Esophagus (tissue), 2 donors: ENCODE results near the gene CBFA2T2. TPM values are rescaled to one million over a fixed set of nuclear protein-coding genes. Genes with fewer than 3 reads are reported as not detected.

Experiments
- H3K27ac ChIP-seq, 2 donors: one replicate each; pipeline ENCODE4 v1.5.1; 2013; ENCODE audit warnings: low read depth in 2 of 2, mild to moderate bottlenecking in 2 of 2, inconsistent platforms in 1 of 2, low read length in 1 of 2, moderate library complexity in 1 of 2
- H3K27me3 ChIP-seq, 2 donors: one replicate each; pipeline ENCODE4 v1.6.1; 2013; ENCODE audit warnings: low read length in 2 of 2, control low read depth in 1 of 2, mild to moderate bottlenecking in 1 of 2; ENCODE audit not compliant: insufficient read depth in 2 of 2, control insufficient read depth in 1 of 2
- H3K36me3 ChIP-seq, 2 donors: one replicate each; pipeline ENCODE4 v1.6.1; 2013; ENCODE audit warnings: low read length in 1 of 2; ENCODE audit not compliant: control insufficient read depth in 2 of 2, insufficient read depth in 2 of 2
- H3K4me1 ChIP-seq, 2 donors: one replicate each; pipeline ENCODE4 v1.6.1; 2013; ENCODE audit warnings: low read length in 1 of 2; ENCODE audit not compliant: control insufficient read depth in 2 of 2, insufficient read depth in 2 of 2
- H3K4me3 ChIP-seq, 2 donors: one replicate each; pipeline ENCODE4 v1.5.1; 2013; ENCODE audit warnings: low read length in 2 of 2, mild to moderate bottlenecking in 2 of 2, low read depth in 1 of 2, moderate library complexity in 1 of 2
- H3K9me3 ChIP-seq, 2 donors: one replicate each; pipeline ENCODE4 v1.6.1; 2013; ENCODE audit warnings: mild to moderate bottlenecking in 2 of 2, low read depth in 1 of 2, low read length in 1 of 2, moderate library complexity in 1 of 2; ENCODE audit not compliant: control insufficient read depth in 2 of 2, insufficient read depth in 1 of 2
- WGBS, 2 donors: extraction: QIAGEN DNeasy Blood & Tissue Kit; methylation state at CpG; one replicate each; pipeline ENCODE4 v1.1.7; 2013; 5-methylcytosine and 5-hydroxymethylcytosine counted together
- polyA plus RNA-seq, 2 donors: library from polyadenylated mRNA; stranded (reverse); fragments of 200-250 nt; gene quantifications; one replicate each; pipeline ENCODE4 v1.2.3, GENCODE V29; 2013
- donor health status: healthy with polysubstance abuse.
- donor health status: Bipolar disorder and iron deficiency.

Gene CBFA2T2
- polyA plus RNA-seq, 2 donors, result 4.7 to 8.5 TPM

DNA sequence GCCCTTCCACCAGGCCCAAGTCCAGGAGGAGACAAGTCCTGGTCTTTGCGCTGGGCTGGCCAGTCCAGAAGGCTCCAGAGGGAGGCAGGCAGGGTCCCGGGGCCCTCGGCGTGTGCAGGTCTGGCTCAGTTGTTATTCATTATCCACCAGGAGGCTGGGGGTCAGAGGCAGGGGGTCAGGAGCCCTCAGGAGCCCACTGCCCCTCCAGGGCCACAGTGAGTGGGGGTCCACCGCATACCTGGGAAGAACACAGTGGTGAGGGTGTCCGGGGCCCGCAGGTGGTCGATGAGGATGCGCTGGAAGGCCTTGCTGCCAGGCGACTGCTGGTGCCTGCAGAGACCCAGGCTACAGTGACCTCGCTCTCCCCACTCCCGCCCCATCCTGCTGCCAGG, 167.8 kb downstream of the CBFA2T2 start:
- no peak overlapping the region for H3K27ac ChIP-seq
- H3K4me3 ChIP-seq, result no peak overlapping the region

GRCh38 chr20:33658510-33658909, 168.6 kb downstream of the CBFA2T2 start:
- H3K9me3 ChIP-seq, result no peaks in the 10 kb centered on the region
- H3K27me3 ChIP-seq, result no peaks in the 10 kb centered on the region
- H3K27ac ChIP-seq, result no peak overlapping the region
- WGBS, 2 donors, result 93 to 95% methylated on average over 8 of the region's 8 CpGs
- H3K4me3 ChIP-seq, result no peak overlapping the region
- H3K4me1 ChIP-seq, result peaks cover 1 to 19% of the 10 kb centered on the region in 2 donors
- H3K36me3 ChIP-seq, result peaks cover 4 to 15% of the 10 kb centered on the region in 2 donors

More for the DNA sequence above, 167.8 kb downstream of the CBFA2T2 start:
- Histone ChIP-seq H3K27me3 (no peaks in the 10 kb centered on the region), H3K9me3 (no peaks in the 10 kb centered on the region), H3K36me3 (peaks cover 4 to 15% of the 10 kb centered on the region in 2 donors), H3K4me1 (peaks cover 6 to 18% of the 10 kb centered on the region in 2 donors)
- 93 to 96% methylated on average over 12 of the region's 12 CpGs for WGBS, 2 donors

DNA sequence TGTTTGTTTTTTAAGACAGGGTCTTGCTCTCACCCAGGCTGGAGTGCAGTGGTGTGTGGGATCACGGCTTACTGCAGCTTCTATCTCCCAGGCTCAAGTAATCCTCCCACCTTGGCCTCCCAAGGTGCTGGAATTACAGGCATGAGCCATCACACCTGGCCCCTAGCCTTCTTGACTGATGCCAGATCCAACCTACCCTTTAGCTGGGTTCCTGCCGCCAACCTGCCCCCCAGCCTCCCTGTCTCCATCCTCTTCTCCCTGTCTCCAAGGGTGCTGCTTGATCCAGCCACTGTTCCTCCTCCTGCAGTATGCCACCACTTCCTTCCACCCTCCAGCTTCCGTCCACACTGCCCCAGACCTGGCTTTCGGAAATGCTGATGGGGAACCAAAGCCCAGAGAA, 169.0 kb downstream of the CBFA2T2 start:
- H3K27ac ChIP-seq, result no peak overlapping the region
- H3K27me3 ChIP-seq, result no peaks in the 10 kb centered on the region
- no peaks in the 10 kb centered on the region for H3K9me3 ChIP-seq
- H3K4me1 ChIP-seq, result peaks cover 0 to 17% of the 10 kb centered on the region in 2 donors
- H3K36me3 ChIP-seq, result peaks cover 4 to 15% of the 10 kb centered on the region in 2 donors
- H3K4me3 ChIP-seq, result no peak overlapping the region
- WGBS, 2 donors, result 92 to 96% methylated on average over 4 of the region's 4 CpGs

- 95 to 96% methylated on average over 32 of the region's 32 CpGs for WGBS, 2 donors
- no peak overlapping the region for H3K4me3 ChIP-seq
- peaks cover 4 to 15% of the 10 kb centered on the region in 2 donors for H3K36me3 ChIP-seq
- H3K4me1 ChIP-seq, result peaks cover 1 to 16% of the 10 kb centered on the region in 2 donors
- H3K9me3 ChIP-seq, result no peaks in the 10 kb centered on the region
- no peak overlapping the region for H3K27ac ChIP-seq
- no peaks in the 10 kb centered on the region for H3K27me3 ChIP-seq
These were observed 169.6 kb downstream of the CBFA2T2 start for GRCh38 chr20:33659341-33660034.

GRCh38 chr20:33660035-33660684, 170.3 kb downstream of the CBFA2T2 start:
- 91 to 92% methylated on average over 21 of the region's 21 CpGs for WGBS, 2 donors
- Histone ChIP-seq H3K9me3 (no peaks in the 10 kb centered on the region), H3K27me3 (no peaks in the 10 kb centered on the region), H3K4me1 (peaks cover 2 to 14% of the 10 kb centered on the region in 2 donors), H3K4me3 (no peak overlapping the region), H3K36me3 (peaks cover 4 to 15% of the 10 kb centered on the region in 2 donors), H3K27ac (no peak overlapping the region)

GRCh38 chr20:33660685-33661058, 170.8 kb downstream of the CBFA2T2 start:
- Histone ChIP-seq H3K4me1 (peaks cover 2 to 13% of the 10 kb centered on the region in 2 donors), H3K27me3 (no peaks in the 10 kb centered on the region), H3K27ac (no peak overlapping the region), H3K4me3 (no peak overlapping the region), H3K36me3 (peaks cover 4 to 15% of the 10 kb centered on the region in 2 donors), H3K9me3 (no peaks in the 10 kb centered on the region)
- WGBS, 2 donors, result 88 to 93% methylated on average over 7 of the region's 7 CpGs

- 92 to 94% methylated on average over 10 of the region's 10 CpGs for WGBS, 2 donors
- H3K4me1 ChIP-seq, result peaks cover 2 to 19% of the 10 kb centered on the region in 2 donors
These were observed 172.3 kb downstream of the CBFA2T2 start, which contains the start of gene C20orf144 for GRCh38 chr20:33662172-33662571. Gene C20orf144, plus strand, starts transcription at chr20:33662327. Its CDS starts 19 bp downstream, at chr20:33662346.

GRCh38 chr20:33663161-33664084, 173.5 kb downstream of the CBFA2T2 start:
- WGBS, 2 donors, result 1% methylated on average over 79 to 84 of the region's 84 CpGs
- Histone ChIP-seq H3K27ac (peak overlapping the region; percentile 91 to 92), H3K4me1 (peaks cover 2 to 25% of the 10 kb centered on the region in 2 donors)

More at GRCh38 chr20:33662172-33662571, 172.3 kb downstream of the CBFA2T2 start, which contains the start of gene C20orf144:
- peak within 1 kb of the TSS; percentile 75 to 82 for H3K4me3 ChIP-seq
- H3K36me3 ChIP-seq, result peaks cover 4 to 15% of the 10 kb centered on the region in 2 donors
- peak within 1 kb of the TSS; percentile 91 to 92 for H3K27ac ChIP-seq
- H3K9me3 ChIP-seq, result no peaks in the 10 kb centered on the region
- no peaks in the 10 kb centered on the region for H3K27me3 ChIP-seq

More at GRCh38 chr20:33663161-33664084, 173.5 kb downstream of the CBFA2T2 start:
- Histone ChIP-seq H3K9me3 (no peaks in the 10 kb centered on the region), H3K4me3 (peak overlapping the region; percentile 75 to 82), H3K27me3 (no peaks in the 10 kb centered on the region), H3K36me3 (peaks cover 0 to 15% of the 10 kb centered on the region in 2 donors)
